Activated naive CD8-positive, alpha-beta T cell treated with anti-CD3 and anti-CD28 coated beads, Interleukin-2, amount 50 U/mL, for 24 hours (primary cell): ENCODE data around the gene CGGBP1.
A peak's percentile ranks its signal among the peaks of the same experiment; 100 is the strongest.

Experiments
- ATAC-seq: fragments of 150-1000 bp; cut with Tn5 transposase; one replicate; pipeline ENCODE4 v1.10.0; 2021
- DNase-seq: peaks from one replicate; pipeline ENCODE4 v3.0.0; 2021
- H3K27ac Mint-ChIP-seq: one replicate; pipeline ENCODE4 v1.8.0; 2021; ENCODE audit warnings: mild to moderate bottlenecking, mixed read lengths
- H3K27me3 Mint-ChIP-seq: one replicate; pipeline ENCODE4 v1.8.0; 2021; ENCODE audit warnings: mixed read lengths
- H3K36me3 Mint-ChIP-seq: one replicate; pipeline ENCODE4 v1.8.0; 2021; ENCODE audit warnings: low read depth, mixed read lengths
- H3K4me1 Mint-ChIP-seq: one replicate; pipeline ENCODE4 v1.8.0; 2021; ENCODE audit warnings: mixed read lengths
- H3K4me3 Mint-ChIP-seq: one replicate; pipeline ENCODE4 v1.8.0; 2021; ENCODE audit warnings: mild to moderate bottlenecking, moderate library complexity, mixed read lengths
- H3K9me3 Mint-ChIP-seq: one replicate; pipeline ENCODE4 v1.8.0; 2021; ENCODE audit warnings: mixed read lengths

The CGGBP1 gene

DNA sequence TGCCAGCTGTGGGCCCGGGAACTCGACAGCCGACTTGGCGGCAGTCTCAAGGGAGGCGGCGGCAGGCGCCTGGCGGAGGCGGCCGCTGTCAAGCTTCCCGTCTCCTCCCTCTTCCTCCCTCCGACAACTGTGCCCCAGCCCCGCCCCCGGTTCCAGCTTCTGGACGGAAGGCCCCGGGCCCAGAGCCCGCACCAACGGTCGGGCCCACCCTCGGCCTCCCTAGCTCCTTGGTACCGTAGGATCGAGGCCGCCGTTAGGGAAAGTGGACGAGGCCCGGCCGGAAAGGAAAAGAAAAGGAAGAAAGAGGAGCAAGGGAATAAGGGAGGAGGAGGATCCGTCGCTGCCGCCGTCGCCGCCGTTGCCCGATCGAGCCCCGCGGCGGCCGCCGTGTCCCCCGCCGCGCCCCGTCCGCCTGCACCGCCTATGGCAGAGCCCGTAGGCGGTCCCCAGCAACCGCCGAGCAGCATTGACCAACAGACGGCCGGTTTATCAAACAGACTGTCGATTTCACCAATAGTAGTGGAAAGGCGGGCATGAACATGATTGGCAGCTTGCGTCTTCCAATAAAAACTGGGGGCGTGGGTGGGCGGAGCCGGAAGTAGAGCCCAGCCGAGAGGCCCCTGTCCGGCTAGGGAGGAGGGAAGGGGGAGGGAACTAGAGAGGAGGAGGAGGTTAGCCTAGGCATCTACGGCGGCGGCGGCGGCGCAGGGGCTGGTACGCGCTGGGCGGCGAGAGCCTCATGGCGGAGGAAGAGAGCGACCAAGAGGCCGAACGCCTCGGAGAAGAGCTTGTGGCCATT lies at the start of gene CGGBP1, which contains the start of gene ZNF654:
TSS of gene CGGBP1 (minus strand) at position 425 of the 799 bp plus-strand sequence. CDS start 3,029 bp downstream, outside the sequence.
TSS of gene ZNF654 (plus strand) at position 675 of the 799 bp plus-strand sequence. CDS start at position 740, 65 bp downstream.
- Mint-ChIP-seq H3K36me3 (peaks cover 33% of the 10 kb centered on the region), H3K9me3 (no peaks in the 10 kb centered on the region), H3K27ac (peak within 1 kb of the TSS; percentile 93), H3K4me3 (peak within 1 kb of the TSS; percentile 95), H3K27me3 (no peaks in the 10 kb centered on the region), H3K4me1 (peaks cover 54% of the 10 kb centered on the region)
- DNase-seq (peak; percentile 97), ATAC-seq (peak; percentile 95)

- Mint-ChIP-seq H3K9me3 (peaks cover 10% of the 10 kb centered on the region), H3K27ac (no peak overlapping the region), H3K27me3 (no peaks in the 10 kb centered on the region), H3K36me3 (peaks cover 24% of the 10 kb centered on the region), H3K4me1 (peaks cover 10% of the 10 kb centered on the region), H3K4me3 (no peak overlapping the region)
- DNase-seq, result no peak
- no peak for ATAC-seq
Observed at GRCh38 chr3:88105325-88105724, 46.5 kb upstream of the CGGBP1 start.

DNA sequence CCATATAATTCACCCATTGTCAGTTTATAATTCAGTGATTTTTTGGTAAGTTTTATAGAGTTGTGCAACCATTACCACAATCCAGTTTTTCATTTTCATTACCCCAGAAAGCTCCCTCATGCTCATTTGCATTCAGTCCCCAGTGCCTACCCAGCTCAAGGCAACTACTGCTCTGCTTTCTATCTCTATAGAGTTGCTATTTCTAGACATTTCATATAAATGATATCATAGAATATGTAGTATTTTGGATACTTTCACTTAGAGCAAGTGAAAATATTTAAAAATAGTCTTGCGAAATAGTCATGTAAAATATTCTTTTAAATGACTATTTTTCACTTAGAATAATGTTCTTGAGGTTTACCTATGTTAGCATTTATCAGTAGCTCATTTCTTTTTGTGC lies 42.3 kb upstream of the CGGBP1 start:
- peaks cover 17% of the 10 kb centered on the region for H3K9me3 Mint-ChIP-seq
- no peak overlapping the region for H3K27ac Mint-ChIP-seq
- ATAC-seq, result no peak
- no peaks in the 10 kb centered on the region for H3K27me3 Mint-ChIP-seq
- no peak overlapping the region for H3K4me3 Mint-ChIP-seq
- no peak for DNase-seq
- peaks cover 52% of the 10 kb centered on the region for H3K36me3 Mint-ChIP-seq
- H3K4me1 Mint-ChIP-seq, result peaks cover 5% of the 10 kb centered on the region

DNA sequence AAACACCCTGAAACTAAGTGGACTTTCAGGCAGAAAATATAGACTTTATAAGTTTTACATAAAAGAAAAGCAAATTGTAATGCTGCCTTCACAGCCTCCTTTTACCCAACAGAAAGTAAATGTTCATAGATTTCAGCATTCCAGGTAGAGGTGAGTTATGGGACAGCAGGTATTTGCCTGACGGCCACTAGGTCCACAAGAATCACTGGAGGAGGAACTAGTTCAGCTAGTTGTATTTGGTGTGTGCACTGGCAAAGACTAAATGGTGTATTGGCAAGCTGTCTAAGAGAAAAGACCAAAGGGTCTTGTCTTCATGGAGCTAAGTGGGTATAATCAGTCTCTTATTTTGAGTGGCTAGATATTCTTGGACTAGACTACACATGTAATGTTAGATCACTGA lies 34.5 kb upstream of the CGGBP1 start:
- H3K9me3 Mint-ChIP-seq, result peaks cover 10% of the 10 kb centered on the region
- no peaks in the 10 kb centered on the region for H3K27me3 Mint-ChIP-seq
- H3K4me1 Mint-ChIP-seq, result no peaks in the 10 kb centered on the region
- ATAC-seq, result no peak
- H3K27ac Mint-ChIP-seq, result no peak overlapping the region
- DNase-seq, result no peak
- peaks cover 72% of the 10 kb centered on the region for H3K36me3 Mint-ChIP-seq
- no peak overlapping the region for H3K4me3 Mint-ChIP-seq

GRCh38 chr3:88092270-88092669 lies 33.5 kb upstream of the CGGBP1 start:
- Mint-ChIP-seq H3K4me3 (no peak overlapping the region), H3K36me3 (peaks cover 69% of the 10 kb centered on the region), H3K4me1 (no peaks in the 10 kb centered on the region), H3K27me3 (no peaks in the 10 kb centered on the region), H3K9me3 (peaks cover 9% of the 10 kb centered on the region), H3K27ac (no peak overlapping the region)
- ATAC-seq, result no peak
- no peak for DNase-seq

DNA sequence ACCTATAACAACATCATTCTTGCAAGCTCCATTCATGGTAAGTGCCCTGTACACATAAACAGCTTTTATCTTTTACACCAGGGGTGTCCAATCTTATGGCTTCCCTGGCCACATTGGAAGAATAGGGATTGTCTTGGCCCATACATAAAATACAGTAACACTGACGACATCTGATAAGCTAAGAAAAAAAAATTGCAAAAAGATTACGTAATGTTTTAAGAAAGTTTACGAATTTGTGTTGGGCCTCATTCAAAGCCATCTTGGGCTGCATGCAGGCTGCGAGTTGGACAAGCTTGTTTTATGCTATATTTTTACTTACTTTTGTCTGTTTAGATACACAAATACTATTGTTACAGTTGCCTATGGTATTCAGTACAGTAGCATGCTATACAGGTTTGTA lies 31.9 kb upstream of the CGGBP1 start:
- no peak overlapping the region for H3K27ac Mint-ChIP-seq
- H3K36me3 Mint-ChIP-seq, result peaks cover 54% of the 10 kb centered on the region
- no peaks in the 10 kb centered on the region for H3K4me1 Mint-ChIP-seq
- H3K9me3 Mint-ChIP-seq, result peaks cover 4% of the 10 kb centered on the region
- DNase-seq, result no peak
- H3K4me3 Mint-ChIP-seq, result no peak overlapping the region
- no peak for ATAC-seq
- H3K27me3 Mint-ChIP-seq, result no peaks in the 10 kb centered on the region

DNA sequence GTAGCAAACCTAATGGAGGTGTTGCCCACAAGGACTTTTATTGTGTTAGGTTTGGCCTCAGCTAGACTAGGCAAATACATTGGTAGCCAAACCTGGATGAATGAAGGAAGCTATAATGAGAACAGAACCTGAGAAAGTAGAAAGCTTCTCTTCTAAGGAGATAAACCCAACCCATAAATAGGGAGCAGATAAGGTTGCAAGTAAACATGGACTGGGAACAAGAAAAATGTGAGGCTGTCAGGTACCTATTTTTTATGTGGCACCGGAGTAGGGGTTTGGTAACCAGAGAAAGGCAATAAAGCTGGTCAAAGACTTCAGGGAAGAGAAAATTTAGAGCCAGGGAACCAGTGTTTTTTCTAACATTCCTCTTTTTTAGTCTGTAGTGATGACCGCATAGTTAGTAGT lies 25.3 kb upstream of the CGGBP1 start:
- H3K27me3 Mint-ChIP-seq, result no peaks in the 10 kb centered on the region
- H3K36me3 Mint-ChIP-seq, result peaks cover 26% of the 10 kb centered on the region
- peaks cover 12% of the 10 kb centered on the region for H3K4me1 Mint-ChIP-seq
- no peak for ATAC-seq
- no peaks in the 10 kb centered on the region for H3K9me3 Mint-ChIP-seq
- no peak for DNase-seq
- no peak overlapping the region for H3K4me3 Mint-ChIP-seq
- no peak overlapping the region for H3K27ac Mint-ChIP-seq

- no peak overlapping the region for H3K4me3 Mint-ChIP-seq
- H3K27me3 Mint-ChIP-seq, result no peaks in the 10 kb centered on the region
- peaks cover 15% of the 10 kb centered on the region for H3K36me3 Mint-ChIP-seq
- ATAC-seq, result no peak
- no peak for DNase-seq
- H3K27ac Mint-ChIP-seq, result no peak overlapping the region
- no peaks in the 10 kb centered on the region for H3K9me3 Mint-ChIP-seq
- peaks cover 15% of the 10 kb centered on the region for H3K4me1 Mint-ChIP-seq
Observed at GRCh38 chr3:88082854-88083253, 24.0 kb upstream of the CGGBP1 start.

DNA sequence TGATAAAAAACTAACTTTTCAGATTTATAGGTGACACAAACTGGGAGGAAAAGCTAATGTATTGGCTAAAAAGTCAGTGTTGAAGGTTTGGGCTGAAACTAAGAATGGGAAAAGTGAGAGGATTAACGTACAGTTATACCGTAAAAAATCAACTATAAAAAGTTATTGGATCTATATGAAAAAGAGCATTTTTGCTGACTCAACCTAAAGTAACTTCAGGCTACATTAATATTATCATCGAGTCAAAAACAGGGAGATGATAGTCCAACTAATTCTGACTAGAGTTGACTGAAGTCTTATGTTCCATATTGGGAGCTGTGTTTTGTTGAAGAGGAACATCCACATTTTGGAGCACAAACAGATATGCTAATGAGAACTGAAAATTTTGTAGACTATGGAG lies 20.1 kb upstream of the CGGBP1 start:
- no peak for DNase-seq
- no peak for ATAC-seq
- H3K36me3 Mint-ChIP-seq, result peaks cover 9% of the 10 kb centered on the region
- H3K4me3 Mint-ChIP-seq, result no peak overlapping the region
- no peak overlapping the region for H3K27ac Mint-ChIP-seq
- no peaks in the 10 kb centered on the region for H3K9me3 Mint-ChIP-seq
- H3K4me1 Mint-ChIP-seq, result peaks cover 36% of the 10 kb centered on the region
- H3K27me3 Mint-ChIP-seq, result no peaks in the 10 kb centered on the region

- H3K27ac Mint-ChIP-seq, result no peak overlapping the region
- DNase-seq (no peak), ATAC-seq (no peak)
- H3K27me3 Mint-ChIP-seq, result no peaks in the 10 kb centered on the region
- peaks cover 39% of the 10 kb centered on the region for H3K4me1 Mint-ChIP-seq
- peaks cover 14% of the 10 kb centered on the region for H3K36me3 Mint-ChIP-seq
- H3K9me3 Mint-ChIP-seq, result no peaks in the 10 kb centered on the region
- no peak overlapping the region for H3K4me3 Mint-ChIP-seq
Observed at GRCh38 chr3:88076712-88077111, 17.9 kb upstream of the CGGBP1 start.

DNA sequence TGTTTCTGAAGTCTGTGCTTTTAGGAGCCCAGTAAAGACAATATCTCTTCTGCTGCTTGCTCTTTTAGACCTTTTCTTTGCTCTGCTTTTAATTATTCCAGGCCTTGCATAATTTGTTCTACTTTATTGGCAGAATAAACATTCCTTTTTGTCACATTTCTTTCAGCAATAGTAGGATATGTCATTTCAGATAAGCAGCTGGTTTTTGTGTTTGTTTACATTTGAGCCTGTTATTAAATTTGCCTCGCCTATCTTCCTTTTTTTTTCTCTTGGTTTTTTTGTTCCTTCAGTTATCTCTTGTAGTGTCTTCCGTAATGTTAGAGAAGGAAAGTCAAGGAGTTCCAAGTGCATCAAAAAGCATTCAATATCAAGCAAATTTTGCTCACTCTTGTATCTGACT lies 16.7 kb upstream of the CGGBP1 start:
- Mint-ChIP-seq H3K27me3 (no peaks in the 10 kb centered on the region), H3K36me3 (peaks cover 14% of the 10 kb centered on the region), H3K9me3 (no peaks in the 10 kb centered on the region), H3K4me3 (no peak overlapping the region), H3K4me1 (peaks cover 39% of the 10 kb centered on the region), H3K27ac (no peak overlapping the region)
- DNase-seq, result no peak
- ATAC-seq, result no peak

- no peaks in the 10 kb centered on the region for H3K27me3 Mint-ChIP-seq
- peaks cover 39% of the 10 kb centered on the region for H3K4me1 Mint-ChIP-seq
- H3K27ac Mint-ChIP-seq, result no peak overlapping the region
- H3K9me3 Mint-ChIP-seq, result no peaks in the 10 kb centered on the region
- H3K4me3 Mint-ChIP-seq, result no peak overlapping the region
- peaks cover 16% of the 10 kb centered on the region for H3K36me3 Mint-ChIP-seq
- ATAC-seq (no peak), DNase-seq (no peak)
Observed at GRCh38 chr3:88075072-88075471, 16.3 kb upstream of the CGGBP1 start.

GRCh38 chr3:88061746-88062145 lies 2.9 kb upstream of the CGGBP1 start:
- Mint-ChIP-seq H3K36me3 (peaks cover 13% of the 10 kb centered on the region), H3K4me3 (no peak overlapping the region), H3K27ac (no peak overlapping the region), H3K4me1 (peaks cover 48% of the 10 kb centered on the region), H3K27me3 (no peaks in the 10 kb centered on the region), H3K9me3 (no peaks in the 10 kb centered on the region)
- ATAC-seq (no peak), DNase-seq (no peak)

DNA sequence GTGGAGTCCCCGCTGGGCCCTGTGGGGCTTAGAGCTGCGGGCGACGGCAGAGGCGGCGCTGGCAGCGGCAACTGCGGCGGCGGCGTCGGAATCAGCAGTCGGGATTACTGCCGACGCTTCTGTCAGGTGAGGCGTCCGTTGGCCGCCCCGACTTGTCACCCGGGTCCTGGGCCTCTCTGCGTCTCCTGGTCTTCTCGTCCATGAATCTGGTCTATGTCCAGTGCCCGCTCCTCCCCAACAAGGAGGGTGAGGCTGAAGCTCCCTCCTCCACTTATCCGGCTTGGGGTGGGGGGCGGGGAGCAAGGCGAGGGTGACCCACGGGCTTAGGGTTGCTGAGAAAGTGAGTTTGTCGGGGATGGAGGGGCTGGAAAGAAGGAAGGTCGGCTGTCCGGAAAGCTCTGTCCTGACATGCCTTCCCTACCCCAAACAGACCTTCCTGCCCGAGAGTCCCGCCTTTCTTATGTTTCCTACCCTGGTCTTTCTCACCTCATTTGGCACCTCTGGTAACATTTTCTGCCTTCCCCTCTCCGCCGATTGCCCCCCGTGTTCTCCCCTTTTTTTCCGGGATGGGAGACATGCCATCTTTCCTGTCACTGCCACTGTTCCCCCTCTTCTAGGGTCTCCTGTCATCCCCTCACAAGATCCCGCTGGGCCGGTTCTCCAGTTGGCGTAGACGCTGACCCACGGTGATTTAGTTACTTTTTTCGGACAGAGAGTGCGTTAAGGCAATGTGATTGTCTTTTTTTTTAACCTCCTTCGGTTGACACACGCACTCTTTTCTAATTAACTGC lies 770 bp upstream of the CGGBP1 start:
- ATAC-seq (peak; percentile 2), DNase-seq (no peak)
- Mint-ChIP-seq H3K4me3 (peak overlapping the region; percentile 95), H3K27ac (peak overlapping the region; percentile 87), H3K36me3 (peaks cover 31% of the 10 kb centered on the region), H3K4me1 (peaks cover 60% of the 10 kb centered on the region), H3K9me3 (no peaks in the 10 kb centered on the region), H3K27me3 (no peaks in the 10 kb centered on the region)

- Mint-ChIP-seq H3K27me3 (no peaks in the 10 kb centered on the region), H3K9me3 (no peaks in the 10 kb centered on the region), H3K4me1 (peaks cover 53% of the 10 kb centered on the region), H3K27ac (peak overlapping the region; percentile 93), H3K4me3 (peak overlapping the region; percentile 95), H3K36me3 (peaks cover 36% of the 10 kb centered on the region)
- ATAC-seq (no peak), DNase-seq (no peak)
Observed at GRCh38 chr3:88058306-88058580, 562 bp downstream of the CGGBP1 start.
